PC-9 (cell line): ENCODE data around the gene C1orf226. TPM values are rescaled to one million over a fixed set of nuclear protein-coding genes. Genes with fewer than 3 reads are reported as not detected.

Source experiments
- Bru-seq: library from RNA; stranded (reverse); fragments of 400-500 nt; gene quantifications from one replicate; lab custom pipeline; 2021; lab: Mats Ljungman, UMichigan
- BruChase-seq, 2 experiments: library from RNA; stranded (reverse); fragments of 400-500 nt; gene quantifications; one replicate each; lab custom pipeline; 2021; lab: Mats Ljungman, UMichigan
- BruUV-seq: library from RNA; stranded (reverse); fragments of 400-500 nt; replicated peaks from 2 replicates; lab custom pipeline; 2021; lab: Mats Ljungman, UMichigan
- CTCF ChIA-PET: fragments of 300-600 bp; sonication (Branson Sonifier 250); formaldehyde crosslinking; loops from one replicate; lab custom pipeline; 2022; ENCODE audit warnings: antibody characterized with exemption; lab: Charles Lee
- POLR2A ChIA-PET: fragments of 300-600 bp; sonication (Branson Sonifier 250); formaldehyde crosslinking; loops from one replicate; lab custom pipeline; 2022; ENCODE audit warnings: antibody characterized with exemption; ENCODE audit not compliant: unreplicated experiment; lab: Charles Lee
- DNase-seq, 2 experiments: peaks; one replicate each; pipeline versions ENCODE4 v3.0.0 to v3.0.0-alpha.2; 2015 to 2022; ENCODE audit warnings: mixed read lengths in 1 of 2
- H2AFZ ChIP-seq: fragments of 200-600 bp; sonication (generic); 2 replicates; pipeline ENCODE4 v1.8.1; 2017; ENCODE audit warnings: antibody characterized with exemption
- H3F3A ChIP-seq: fragments of 200-600 bp; sonication (generic); 2 replicates; pipeline ENCODE4 v1.8.1; 2017; ENCODE audit warnings: antibody characterized with exemption, mild to moderate bottlenecking, low read depth; ENCODE audit not compliant: insufficient read depth
- H3K27ac ChIP-seq: fragments of 200-600 bp; sonication (generic); 2 replicates; pipeline ENCODE4 v1.6.1; 2016; ENCODE audit warnings: mixed run types
- H3K27me3 ChIP-seq: fragments of 200-600 bp; sonication (generic); 2 replicates; pipeline ENCODE4 v1.6.1; 2016; ENCODE audit warnings: low read depth, mixed run types; ENCODE audit not compliant: insufficient read depth
- H3K36me3 ChIP-seq: fragments of 200-600 bp; sonication (generic); 2 replicates; pipeline ENCODE4 v1.6.1; 2016; ENCODE audit warnings: low read depth, mixed run types
- H3K4me1 ChIP-seq: fragments of 200-600 bp; sonication (generic); replicated peaks from 2 replicates; pipeline ENCODE4 v1.6.1; 2016; ENCODE audit warnings: mixed run types; ENCODE audit not compliant: insufficient read depth
- H3K4me2 ChIP-seq: fragments of 200-600 bp; sonication (generic); 2 replicates; pipeline ENCODE4 v1.6.1; 2017; ENCODE audit warnings: mixed run types
- H3K4me3 ChIP-seq: fragments of 200-600 bp; sonication (generic); 2 replicates; pipeline ENCODE4 v1.6.1; 2016; ENCODE audit warnings: mixed run types
- H3K79me2 ChIP-seq: fragments of 200-600 bp; sonication (generic); 2 replicates; pipeline ENCODE4 v1.6.1; 2017; ENCODE audit warnings: low read depth, mixed run types
- H3K9me2 ChIP-seq: fragments of 200-600 bp; sonication (generic); 2 replicates; pipeline ENCODE4 v1.8.1; 2017; ENCODE audit warnings: mild to moderate bottlenecking; ENCODE audit not compliant: insufficient read depth
- H3K9me3 ChIP-seq: fragments of 200-600 bp; sonication (generic); 2 replicates; pipeline ENCODE4 v1.8.1; 2016; ENCODE audit warnings: low read depth; ENCODE audit not compliant: insufficient read depth
- H4K20me1 ChIP-seq: fragments of 200-600 bp; sonication (generic); 2 replicates; pipeline ENCODE4 v1.8.1; 2017; ENCODE audit not compliant: insufficient read depth
- CTCF ChIP-seq: fragments of 200-600 bp; sonication (generic); conservative IDR thresholded peaks from 2 replicates; pipeline ENCODE4 v1.6.1; 2017; ENCODE audit warnings: mixed run types, antibody characterized with exemption, mild to moderate bottlenecking, moderate library complexity
- EZH2 ChIP-seq: fragments of 200-600 bp; sonication (generic); IDR thresholded peaks from 2 replicates; pipeline ENCODE4 v1.8.0; 2017; ENCODE audit warnings: antibody characterized with exemption, low read depth
- intact Hi-C: fragments of 100-400 bp; cut with micrococcal nuclease; formaldehyde crosslinking; loops from one replicate; pipeline ENCODE4 v1.10.0; 2022; ENCODE audit not compliant: unreplicated experiment
- long read RNA-seq: library from polyadenylated mRNA; stranded (forward); transcript quantifications from one replicate; pipeline ENCODE4 v2.0.0, GENCODE V29; 2022
- total RNA-seq: library from RNA; stranded (reverse); gene quantifications from 2 replicates; pipeline ENCODE4 v1.2.3, GENCODE V29; 2021

Gene C1orf226
- 10.5 and 11.3 TPM in 2 replicates for total RNA-seq
- Bru-seq, nascent RNA: percentile 64 among the genes with signal in this experiment
- BruChase-seq, experiment 1, labeled RNA remaining after a 2-hour chase: percentile 84 among the genes with signal in this experiment
- percentile 85 among the genes with signal in this experiment for BruChase-seq, experiment 2, labeled RNA remaining after a 6-hour chase
- long read RNA-seq, full-length matches to known transcripts: 2 of 11 reads
- long read RNA-seq, partial matches to known transcripts: 0 of 11 reads
- long read RNA-seq, other reads (novel, unspliced or antisense): 9 of 11 reads

DNA sequence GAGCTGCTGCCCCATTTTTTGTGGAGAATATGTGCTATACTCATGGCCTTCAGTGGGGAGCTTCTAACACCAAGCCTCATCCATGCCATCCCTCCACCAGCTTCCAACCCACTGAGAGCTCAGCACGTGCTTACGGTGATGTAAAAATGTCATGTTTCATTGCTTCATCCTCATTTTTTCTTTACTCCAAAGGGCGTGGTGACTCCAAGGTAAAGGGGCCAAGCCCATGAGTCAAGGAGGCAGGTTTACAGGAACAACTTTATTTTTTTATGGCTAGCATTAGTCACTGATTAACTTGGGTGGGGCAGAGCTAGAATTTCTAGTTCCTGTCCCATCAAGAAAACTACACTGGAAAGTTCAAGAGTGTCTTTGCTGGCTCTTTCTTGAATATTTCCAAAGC lies at the start of gene C1orf226:
C1orf226 (plus strand) TSS at position 346 of the 400 bp plus-strand sequence. CDS start 174 bp downstream, outside the sequence.
- Histone ChIP-seq H3K4me3 (no peak within 1 kb of the TSS), H3K4me1 (peaks cover 15% of the 10 kb centered on the region), H3K36me3 (peaks cover 19% of the 10 kb centered on the region), H3K27me3 (no peaks in the 10 kb centered on the region), H3K27ac (no peak within 1 kb of the TSS), H2AFZ (no peak within 1 kb of the TSS), H3F3A (peaks cover 5% of the 10 kb centered on the region), H3K9me3 (no peaks in the 10 kb centered on the region), H4K20me1 (no peaks in the 10 kb centered on the region), H3K79me2 (no peaks in the 10 kb centered on the region), H3K9me2 (no peaks in the 10 kb centered on the region), H3K4me2 (no peak within 1 kb of the TSS)
- TF ChIP-seq EZH2 (no peak), CTCF (no peak)
- intact Hi-C loops: no loop called here
- BruUV-seq: no TSS peak
- DNase-seq: peak; percentile 37 to 75
- ChIA-PET POLR2A (interaction anchor here (0.8 kb wide), 1 partner anchor 32 kb away, joined by 4 read pairs; no protein-coding TSS in a partner anchor), CTCF (interaction anchor here (1.2 kb wide), 1 partner anchor 24 kb away, joined by 3 read pairs; no protein-coding TSS in a partner anchor)

DNA sequence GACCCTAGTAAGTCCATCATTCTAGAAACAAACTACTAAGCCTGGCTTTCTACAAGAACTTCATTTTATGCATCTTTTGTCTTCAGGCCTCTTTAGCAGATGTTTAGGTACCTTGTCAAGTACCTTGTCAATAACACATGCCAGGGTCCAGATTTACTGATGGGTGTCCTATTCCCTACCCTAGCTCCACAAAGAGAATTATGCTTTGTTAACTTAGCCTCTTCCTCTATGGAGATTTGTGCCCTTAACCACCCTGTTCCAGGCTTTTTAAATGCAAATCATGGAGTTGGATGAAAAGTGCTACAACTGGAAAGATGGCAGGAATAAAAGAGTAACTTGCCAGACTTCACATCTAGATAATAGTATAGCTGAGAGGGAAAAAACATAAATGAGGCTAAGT lies 47.5 kb upstream of the C1orf226 start:
- BruUV-seq: no TSS peak
- H3K4me3 ChIP-seq: no peak overlapping the region
- ChIA-PET CTCF (no interaction called here), POLR2A (no interaction called here)
- no peak overlapping the region for H2AFZ ChIP-seq
- H3K79me2 ChIP-seq: no peaks in the 10 kb centered on the region
- H3F3A ChIP-seq: no peaks in the 10 kb centered on the region; the same call in 1 of the 2 replicates
- 0 out of 2 replicates have a peak, but pooled peaks cover 9% of the 10 kb centered on the region for H3K36me3 ChIP-seq
- TF ChIP-seq EZH2 (no peak), CTCF (no peak)
- intact Hi-C loops: no loop called here
- no peak overlapping the region for H3K4me2 ChIP-seq
- H3K27ac ChIP-seq: no peak overlapping the region
- no peaks in the 10 kb centered on the region for H3K4me1 ChIP-seq
- H3K9me2 ChIP-seq: no peaks in the 10 kb centered on the region
- DNase-seq: no peak
- no peaks in the 10 kb centered on the region for H3K27me3 ChIP-seq
- H3K9me3 ChIP-seq: no peaks in the 10 kb centered on the region
- H4K20me1 ChIP-seq: no peaks in the 10 kb centered on the region

- ChIA-PET CTCF (no interaction called here), POLR2A (interaction anchor here (0.5 kb wide), 1 partner anchor 608 kb away, joined by 3 read pairs; no protein-coding TSS in a partner anchor)
- Histone ChIP-seq H3K4me1 (no peaks in the 10 kb centered on the region), H3K36me3 (0 out of 2 replicates have a peak, but pooled peaks cover 9% of the 10 kb centered on the region), H3K27ac (no peak overlapping the region), H3K79me2 (no peaks in the 10 kb centered on the region), H3K27me3 (no peaks in the 10 kb centered on the region), H3K9me2 (no peaks in the 10 kb centered on the region), H3K4me3 (no peak overlapping the region), H4K20me1 (no peaks in the 10 kb centered on the region), H3K9me3 (no peaks in the 10 kb centered on the region), H3K4me2 (no peak overlapping the region), H2AFZ (no peak overlapping the region), H3F3A (no peaks in the 10 kb centered on the region; the same call in 1 of the 2 replicates)
- intact Hi-C loops: no loop called here
- no peak for DNase-seq
- TF ChIP-seq CTCF (no peak), EZH2 (no peak)
- BruUV-seq: no TSS peak
These were observed 46.4 kb upstream of the C1orf226 start for GRCh38 chr1:162335126-162335525.
